Thoracic aorta (tissue), 2 donors: Measurements from ENCODE around the gene ATP7A. TPM values are rescaled to one million over a fixed set of nuclear protein-coding genes. Genes with fewer than 3 reads are reported as not detected.

Experiments used
- ATAC-seq: fragments of 150-250 bp; one replicate; pipeline ENCODE4 v1.8.0; 2017; ENCODE audit warnings: low read depth; ENCODE audit not compliant: insufficient number of reproducible peaks, low FRiP score
- DNase-seq: peaks from one replicate; pipeline ENCODE4 v3.0.0-alpha.2; 2020; ENCODE audit warnings: low spot score
- H3K27ac ChIP-seq, 2 donors: fragments of 200-600 bp; sonication (generic); 1 replicate in 1 of 2; 2 replicates in 1 of 2; pipeline ENCODE4 v1.5.1; 2016; ENCODE audit warnings: mild to moderate bottlenecking in 2 of 2, moderate library complexity in 2 of 2
- H3K27me3 ChIP-seq: fragments of 200-600 bp; sonication (generic); replicated peaks from 2 replicates; pipeline ENCODE4 v1.6.0; 2016; ENCODE audit warnings: mild to moderate bottlenecking; ENCODE audit not compliant: insufficient read depth
- H3K36me3 ChIP-seq: fragments of 200-600 bp; sonication (generic); one replicate; pipeline ENCODE4 v1.5.1; 2016
- H3K4me1 ChIP-seq, 2 donors: fragments of 200-600 bp; sonication (generic); 1 replicate in 1 of 2; 2 replicates in 1 of 2; pipeline versions ENCODE4 v1.5.1 to v1.6.0; 2016; ENCODE audit warnings: low read depth in 2 of 2, mild to moderate bottlenecking in 1 of 2; ENCODE audit not compliant: control insufficient read depth in 1 of 2
- H3K4me3 ChIP-seq: fragments of 200-600 bp; sonication (generic); 2 replicates; pipeline ENCODE4 v1.5.1; 2016; ENCODE audit warnings: mild to moderate bottlenecking
- H3K9me3 ChIP-seq: fragments of 200-600 bp; sonication (generic); 2 replicates; pipeline ENCODE4 v1.5.1; 2016
- total RNA-seq, 2 donors: library from RNA; depleted of rRNA; stranded (reverse); fragments of >200 nt; gene quantifications; one replicate each; pipeline versions ENCODE4 v1.1.0 to v1.2.3, GENCODE V29; 2016
- TF ChIP-seq, protein P1 (sequence below): fragments of 200-600 bp; sonication (generic); IDR thresholded peaks from one replicate; pipeline ENCODE4 v1.5.1; 2019; ENCODE audit warnings: antibody characterized with exemption

ATP7A gene
- total RNA-seq, 2 donors from 2014 or later = 11.8 to 18.2 TPM

DNA sequence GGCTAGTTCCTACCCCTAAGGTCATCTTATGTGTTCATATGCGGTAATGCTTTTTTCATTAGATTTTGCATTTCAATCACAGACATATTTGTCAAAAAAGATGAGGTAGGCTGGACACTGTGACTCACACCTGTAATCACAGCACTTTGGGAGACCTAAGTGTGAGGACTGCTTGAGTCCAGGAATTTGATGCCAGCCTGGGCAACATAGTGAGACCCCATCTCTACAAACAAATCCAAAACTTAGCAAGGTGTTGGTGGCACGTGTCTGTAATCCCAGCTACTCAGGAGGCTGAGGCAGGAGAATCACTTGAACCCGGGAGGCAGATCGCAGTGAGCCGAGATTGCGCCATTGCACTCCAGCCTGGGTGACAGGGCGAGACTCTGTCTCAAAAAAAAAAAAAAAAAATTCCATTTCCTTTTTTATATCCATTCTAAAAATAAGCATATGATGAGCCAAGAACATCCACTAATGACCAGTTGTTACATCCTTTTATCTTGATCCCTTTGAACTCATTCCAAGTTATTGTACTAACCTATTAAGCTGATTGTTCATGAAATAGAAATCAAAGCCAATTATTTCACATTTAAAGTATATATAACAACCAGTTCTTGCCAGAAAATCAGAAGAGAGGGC lies 35.5 kb downstream of the ATP7A start:
- H3K4me3 ChIP-seq = no peak overlapping the region
- no peaks in the 10 kb centered on the region for H3K36me3 ChIP-seq
- H3K9me3 ChIP-seq = no peaks in the 10 kb centered on the region
- no peak overlapping the region for H3K27ac ChIP-seq
- TF ChIP-seq, protein P1, sequence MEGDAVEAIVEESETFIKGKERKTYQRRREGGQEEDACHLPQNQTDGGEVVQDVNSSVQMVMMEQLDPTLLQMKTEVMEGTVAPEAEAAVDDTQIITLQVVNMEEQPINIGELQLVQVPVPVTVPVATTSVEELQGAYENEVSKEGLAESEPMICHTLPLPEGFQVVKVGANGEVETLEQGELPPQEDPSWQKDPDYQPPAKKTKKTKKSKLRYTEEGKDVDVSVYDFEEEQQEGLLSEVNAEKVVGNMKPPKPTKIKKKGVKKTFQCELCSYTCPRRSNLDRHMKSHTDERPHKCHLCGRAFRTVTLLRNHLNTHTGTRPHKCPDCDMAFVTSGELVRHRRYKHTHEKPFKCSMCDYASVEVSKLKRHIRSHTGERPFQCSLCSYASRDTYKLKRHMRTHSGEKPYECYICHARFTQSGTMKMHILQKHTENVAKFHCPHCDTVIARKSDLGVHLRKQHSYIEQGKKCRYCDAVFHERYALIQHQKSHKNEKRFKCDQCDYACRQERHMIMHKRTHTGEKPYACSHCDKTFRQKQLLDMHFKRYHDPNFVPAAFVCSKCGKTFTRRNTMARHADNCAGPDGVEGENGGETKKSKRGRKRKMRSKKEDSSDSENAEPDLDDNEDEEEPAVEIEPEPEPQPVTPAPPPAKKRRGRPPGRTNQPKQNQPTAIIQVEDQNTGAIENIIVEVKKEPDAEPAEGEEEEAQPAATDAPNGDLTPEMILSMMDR = no peak
- H3K27me3 ChIP-seq = no peaks in the 10 kb centered on the region
- DNase-seq = no peak
- peaks cover 0 to 6% of the 10 kb centered on the region in 2 donors for H3K4me1 ChIP-seq
- no peak for ATAC-seq

DNA sequence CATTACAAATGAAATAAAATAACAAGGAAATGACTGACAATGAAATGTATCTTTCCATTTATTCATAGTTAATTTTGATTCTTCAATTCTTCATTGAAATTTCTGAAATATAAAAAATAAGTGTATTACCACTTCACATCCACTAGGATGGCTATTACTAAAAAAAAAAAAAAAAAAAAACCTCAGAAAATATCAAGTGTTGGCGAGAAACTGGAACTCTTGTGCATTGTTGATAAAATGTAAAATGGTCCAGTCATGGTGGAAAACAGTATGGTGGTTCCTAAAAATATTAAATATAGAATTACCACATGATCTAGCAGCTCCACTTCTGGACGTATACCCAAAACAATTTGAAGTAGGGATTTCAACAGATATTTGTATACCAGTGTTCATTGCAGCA lies 36.1 kb downstream of the ATP7A start:
- Histone ChIP-seq H3K4me3 (no peak overlapping the region), H3K4me1 (peaks cover 0 to 6% of the 10 kb centered on the region in 2 donors), H3K36me3 (no peaks in the 10 kb centered on the region), H3K9me3 (no peaks in the 10 kb centered on the region), H3K27ac (no peak overlapping the region), H3K27me3 (no peaks in the 10 kb centered on the region)
- TF ChIP-seq, protein P1 = no peak
- DNase-seq (no peak), ATAC-seq (no peak)

GRCh38 chrX:77949840-77950239 lies 39.3 kb downstream of the ATP7A start:
- Histone ChIP-seq H3K27ac (no peak overlapping the region), H3K4me1 (peaks cover 0 to 11% of the 10 kb centered on the region in 2 donors)
- no peak for ATAC-seq

DNA sequence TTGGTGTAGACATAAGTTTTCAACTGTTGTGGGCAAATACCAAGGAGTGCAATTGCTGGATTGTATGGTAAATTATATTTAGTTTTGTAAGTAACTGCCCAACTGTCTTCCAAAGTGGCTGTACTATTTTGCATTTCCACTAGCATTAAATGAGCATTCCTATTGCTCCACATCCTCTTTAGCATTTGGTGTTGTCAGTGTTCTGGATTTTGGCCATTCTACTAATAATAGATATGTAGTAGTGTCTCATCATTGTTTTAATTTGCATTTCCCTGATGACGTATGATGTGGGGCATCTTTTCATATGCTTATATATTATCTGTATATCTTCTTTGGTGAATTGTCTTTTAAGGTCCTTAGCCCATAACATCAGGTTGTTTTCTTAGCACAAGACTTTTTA lies 41.7 kb downstream of the ATP7A start:
- TF ChIP-seq, protein P1 = no peak
- Histone ChIP-seq H3K9me3 (no peaks in the 10 kb centered on the region), H3K4me3 (no peak overlapping the region), H3K36me3 (no peaks in the 10 kb centered on the region), H3K27me3 (no peaks in the 10 kb centered on the region), H3K27ac (no peak overlapping the region), H3K4me1 (peaks cover 0 to 11% of the 10 kb centered on the region in 2 donors)
- DNase-seq (no peak), ATAC-seq (no peak)

More at GRCh38 chrX:77949840-77950239, 39.3 kb downstream of the ATP7A start:
- Histone ChIP-seq H3K27me3 (no peaks in the 10 kb centered on the region), H3K4me3 (no peak overlapping the region), H3K36me3 (no peaks in the 10 kb centered on the region), H3K9me3 (no peaks in the 10 kb centered on the region)
- DNase-seq = no peak
- TF ChIP-seq, protein P1 = no peak

DNA sequence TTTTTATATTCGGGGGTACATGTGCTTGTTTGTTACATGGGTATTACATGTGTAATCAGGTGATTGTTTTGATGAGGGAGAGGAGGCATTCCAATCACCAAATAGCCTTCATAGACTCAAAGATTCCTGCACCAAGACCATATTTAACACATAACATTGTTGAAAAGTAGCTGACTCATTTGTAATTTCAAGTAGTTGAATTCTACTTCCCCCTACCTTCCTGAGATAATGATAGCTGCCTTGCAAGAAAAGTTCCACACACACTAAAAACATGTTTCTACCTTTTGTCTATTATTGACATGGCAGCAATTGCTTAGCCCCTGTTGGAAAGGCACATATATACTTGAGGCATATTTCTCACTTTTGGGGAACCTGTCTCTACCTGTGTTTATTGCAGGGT lies 42.8 kb downstream of the ATP7A start:
- ATAC-seq = no peak
- H3K4me1 ChIP-seq = peaks cover 0 to 11% of the 10 kb centered on the region in 2 donors
- H3K27me3 ChIP-seq = no peaks in the 10 kb centered on the region
- no peaks in the 10 kb centered on the region for H3K36me3 ChIP-seq
- H3K4me3 ChIP-seq = peak overlapping the region; percentile 9
- TF ChIP-seq, protein P1 = no peak
- no peaks in the 10 kb centered on the region for H3K9me3 ChIP-seq
- no peak for DNase-seq
- peak overlapping the region in 1 of 2 donors; percentile 53 for H3K27ac ChIP-seq
